Esophagus muscularis mucosa (tissue), 4 donors: Measurements from ENCODE around the gene SH3BGRL2.
"Not testable (repeated sequence)": the region's sequence is repeated elsewhere in the genome, so short reads cannot be mapped to it uniquely, and the experiment has no call there.

ENCODE experiments used
- CTCF ChIP-seq, 3 experiments: fragments of 200-600 bp in 2 of 3; fragments of 450-650 bp in 1 of 3; sonication (generic) in 2 of 3; IDR thresholded peaks; one replicate each; pipeline ENCODE4 v1.5.1; 2017 to 2019; ENCODE audit warnings: antibody characterized with exemption in 3 of 3, mild to moderate bottlenecking in 2 of 3, moderate library complexity in 1 of 3
- EP300 ChIP-seq: sonication (generic); formaldehyde crosslinking; IDR thresholded peaks from one replicate; pipeline ENCODE4 v1.6.1; 2017; ENCODE audit warnings: antibody characterized with exemption
- POLR2A ChIP-seq: fragments of 450-650 bp; IDR thresholded peaks from one replicate; pipeline ENCODE4 v1.6.1; 2017; ENCODE audit warnings: antibody characterized with exemption, moderate library complexity, mild to moderate bottlenecking, low read depth

GRCh38 chr6:79746325-79746724 is 115.2 kb downstream of the SH3BGRL2 start:
- TF ChIP-seq CTCF (IDR thresholded peaks at IDR 0.05); EP300; POLR2A: not testable (repeated sequence)
